ENCODE data around the gene RAI1.

The RAI1 gene

GRCh38 chr17:17815062-17815406 is 133.8 kb downstream of the RAI1 start:
- DNase-seq (ENCODE audit: low read depth) = no peak

GRCh38 chr17:17815436-17816200 is 134.4 kb downstream of the RAI1 start:
- no peak for DNase-seq (ENCODE audit: low read depth)

- DNase-seq (ENCODE audit: low read depth) = no peak
These were observed 135.1 kb downstream of the RAI1 start for GRCh38 chr17:17816240-17816814.

GRCh38 chr17:17816831-17817551 is 135.7 kb downstream of the RAI1 start:
- DNase-seq (ENCODE audit: low read depth) = peak; percentile 27

- DNase-seq (ENCODE audit: low read depth) = no peak
These were observed 136.3 kb downstream of the RAI1 start for GRCh38 chr17:17817552-17817947.

- peak; percentile 57 for DNase-seq (ENCODE audit: low read depth)
These were observed 136.8 kb downstream of the RAI1 start for GRCh38 chr17:17818088-17818526.

- no peak for DNase-seq (ENCODE audit: low read depth)
These were observed 137.9 kb downstream of the RAI1 start for GRCh38 chr17:17819111-17819510.

- DNase-seq (ENCODE audit: low read depth) = peak; percentile 93
These were observed 138.3 kb downstream of the RAI1 start for GRCh38 chr17:17819561-17819995.

GRCh38 chr17:17820046-17820445 is 138.8 kb downstream of the RAI1 start:
- no peak for DNase-seq (ENCODE audit: low read depth)

GRCh38 chr17:17820463-17821158 is 139.4 kb downstream of the RAI1 start:
- no peak for DNase-seq (ENCODE audit: low read depth)

GRCh38 chr17:17822189-17822588 is 140.9 kb downstream of the RAI1 start:
- DNase-seq (ENCODE audit: low read depth) = peak; percentile 32

GRCh38 chr17:17822616-17823015 is 141.4 kb downstream of the RAI1 start:
- DNase-seq (ENCODE audit: low read depth) = no peak

- DNase-seq (ENCODE audit: low read depth) = peak; percentile 83
These were observed 142.3 kb downstream of the RAI1 start for GRCh38 chr17:17823433-17824118.

- DNase-seq (ENCODE audit: low read depth) = no peak
These were observed 143.0 kb downstream of the RAI1 start for GRCh38 chr17:17824119-17824782.

GRCh38 chr17:17824783-17825614 is 143.7 kb downstream of the RAI1 start:
- no peak for DNase-seq (ENCODE audit: low read depth)

- DNase-seq (ENCODE audit: low read depth) = no peak
These were observed 145.1 kb downstream of the RAI1 start for GRCh38 chr17:17826342-17826713.

GRCh38 chr17:17826942-17827785 is 145.9 kb downstream of the RAI1 start:
- DNase-seq (ENCODE audit: low read depth) = no peak

GRCh38 chr17:17827826-17828621 is 146.8 kb downstream of the RAI1 start:
- no peak for DNase-seq (ENCODE audit: low read depth)

GRCh38 chr17:17830269-17830567 is 149.0 kb downstream of the RAI1 start:
- no peak for DNase-seq (ENCODE audit: low read depth)
